DOHH2 (cell line): Measurements from ENCODE around the gene GLMP.

Experiments
- H3F3A ChIP-seq: fragments of 200-600 bp; sonication (generic), shearing (Covaris generic); 2 replicates; pipeline ENCODE4 v1.6.0; 2016; ENCODE audit warnings: antibody characterized with exemption, mild to moderate bottlenecking; ENCODE audit not compliant: control insufficient read depth, insufficient read depth
- H3K27ac ChIP-seq: fragments of 200-600 bp; sonication (generic); 2 replicates; pipeline ENCODE4 v1.5.1; 2014; ENCODE audit warnings: low read depth, mild to moderate bottlenecking, low read length, moderate library complexity
- H3K27me3 ChIP-seq: fragments of 200-600 bp; sonication (generic); 2 replicates; pipeline ENCODE4 v1.6.1; 2014; ENCODE audit warnings: mild to moderate bottlenecking, low read length, mixed read lengths; ENCODE audit not compliant: control insufficient read depth
- H3K36me3 ChIP-seq: fragments of 200-600 bp; sonication (generic); 2 replicates; pipeline ENCODE4 v1.6.1; 2014; ENCODE audit warnings: mild to moderate bottlenecking, low read length, moderate library complexity, mixed read lengths; ENCODE audit not compliant: control insufficient read depth
- H3K4me1 ChIP-seq: fragments of 200-600 bp; sonication (generic); 2 replicates; pipeline ENCODE4 v1.6.1; 2014; ENCODE audit warnings: mild to moderate bottlenecking, low read length, mixed read lengths; ENCODE audit not compliant: control insufficient read depth
- H3K4me2 ChIP-seq: fragments of 200-600 bp; sonication (generic); 2 replicates; pipeline ENCODE4 v1.6.0; 2014; ENCODE audit warnings: mild to moderate bottlenecking, low read length, moderate library complexity
- H3K4me3 ChIP-seq: fragments of 200-600 bp; sonication (generic); 2 replicates; pipeline ENCODE4 v1.5.1; 2014; ENCODE audit warnings: mild to moderate bottlenecking, low read length, mixed read lengths
- H3K79me2 ChIP-seq: fragments of 200-600 bp; sonication (generic); 2 replicates; pipeline ENCODE4 v1.6.1; 2014; ENCODE audit warnings: mild to moderate bottlenecking, low read length, mixed read lengths; ENCODE audit not compliant: control insufficient read depth
- H3K9me2 ChIP-seq: fragments of 200-600 bp; sonication (generic); replicated peaks from 2 replicates; pipeline ENCODE4 v1.6.1; 2014; ENCODE audit warnings: mild to moderate bottlenecking, low read length, mixed read lengths; ENCODE audit not compliant: control insufficient read depth
- H3K9me3 ChIP-seq: fragments of 200-600 bp; sonication (generic); 2 replicates; pipeline ENCODE4 v1.6.1; 2014; ENCODE audit warnings: antibody characterized with exemption, low read length, mixed read lengths; ENCODE audit not compliant: control insufficient read depth, insufficient read depth
- H4K20me1 ChIP-seq: fragments of 200-600 bp; sonication (generic); 2 replicates; pipeline ENCODE4 v1.6.0; 2014; ENCODE audit warnings: low read depth, mild to moderate bottlenecking, antibody characterized with exemption, low read length, moderate library complexity; ENCODE audit not compliant: control insufficient read depth, insufficient read depth
- CTCF ChIP-seq: fragments of 200-600 bp; sonication (generic); IDR thresholded peaks from one replicate; pipeline ENCODE4 v1.5.1; 2014; ENCODE audit warnings: antibody characterized with exemption, mild to moderate bottlenecking, low read depth, low read length; ENCODE audit not compliant: poor library complexity, severe bottlenecking
- EZH2phosphoT487 ChIP-seq: fragments of 200-600 bp; sonication (generic); IDR thresholded peaks from 2 replicates; pipeline ENCODE4 v1.6.1; 2017; ENCODE audit warnings: borderline replicate concordance, mild to moderate bottlenecking, antibody characterized with exemption, low read length, moderate library complexity, mixed read lengths

Gene GLMP

GRCh38 chr1:156338180-156338976 lies 42.9 kb upstream of the GLMP start, which contains the start of the genes CCT3 and TSACC:
Gene CCT3 (minus strand): TSS chr1:156338292. CDS start chr1:156338184, 108 bp downstream.
Gene TSACC (plus strand): TSS chr1:156338526. CDS start chr1:156339758, 1,232 bp downstream.
- Histone ChIP-seq H3K27ac (peak within 1 kb of the TSS; percentile 92), H3K36me3 (peaks cover 43% of the 10 kb centered on the region), H3K4me3 (peak within 1 kb of the TSS; percentile 86), H3K79me2 (peaks cover 54% of the 10 kb centered on the region), H3K4me1 (peaks cover 25% of the 10 kb centered on the region), H3K27me3 (no peaks in the 10 kb centered on the region), H3K9me2 (no peaks in the 10 kb centered on the region), H3K4me2 (peak within 1 kb of the TSS; percentile 89), H3K9me3 (no peaks in the 10 kb centered on the region), H4K20me1 (peaks cover 15% of the 10 kb centered on the region; the same call in 1 of the 2 replicates), H3F3A (peaks cover 15% of the 10 kb centered on the region; the same call in 1 of the 2 replicates)
- TF ChIP-seq EZH2phosphoT487 (no peak), CTCF (no peak)

- Histone ChIP-seq H4K20me1 (peaks cover 15% of the 10 kb centered on the region; the same call in 1 of the 2 replicates), H3K9me3 (no peaks in the 10 kb centered on the region), H3K36me3 (peaks cover 47% of the 10 kb centered on the region), H3K4me3 (peak overlapping the region; percentile 86), H3F3A (peaks cover 15% of the 10 kb centered on the region; the same call in 1 of the 2 replicates), H3K79me2 (peaks cover 57% of the 10 kb centered on the region), H3K9me2 (no peaks in the 10 kb centered on the region), H3K4me2 (peak overlapping the region; percentile 89), H3K27ac (peak overlapping the region; percentile 92), H3K27me3 (no peaks in the 10 kb centered on the region), H3K4me1 (peaks cover 25% of the 10 kb centered on the region)
- TF ChIP-seq EZH2phosphoT487: no peak
- no peak for TF ChIP-seq CTCF
Measured at GRCh38 chr1:156337888-156338179, 42.4 kb upstream of the GLMP start.

- peaks cover 25% of the 10 kb centered on the region for H3K4me1 ChIP-seq
- no peaks in the 10 kb centered on the region for H3K9me3 ChIP-seq
- TF ChIP-seq EZH2phosphoT487 (no peak), CTCF (no peak)
- no peaks in the 10 kb centered on the region for H3K9me2 ChIP-seq
- peaks cover 53% of the 10 kb centered on the region for H3K36me3 ChIP-seq
- H3F3A ChIP-seq: peaks cover 19% of the 10 kb centered on the region
- peaks cover 15% of the 10 kb centered on the region; the same call in 1 of the 2 replicates for H4K20me1 ChIP-seq
- no peaks in the 10 kb centered on the region for H3K27me3 ChIP-seq
- peak overlapping the region; percentile 89 for H3K4me2 ChIP-seq
- peak overlapping the region; percentile 92 for H3K27ac ChIP-seq
- peaks cover 62% of the 10 kb centered on the region for H3K79me2 ChIP-seq
- H3K4me3 ChIP-seq: peak overlapping the region; percentile 86
Measured at GRCh38 chr1:156337052-156337887, 41.8 kb upstream of the GLMP start.
